Stimulated activated CD4-positive, alpha-beta T cell treated with anti-CD3 and anti-CD28 coated beads, Interleukin-12 subunit alpha, Interleukin-12 subunit beta, amount 100 ng/mL, for 4 hours (primary cell): ENCODE measurements around the gene PEAR1.

ENCODE experiments used
- DNase-seq: peaks from one replicate; pipeline ENCODE4 v3.0.0-alpha.2; 2020

Gene PEAR1, protein sequence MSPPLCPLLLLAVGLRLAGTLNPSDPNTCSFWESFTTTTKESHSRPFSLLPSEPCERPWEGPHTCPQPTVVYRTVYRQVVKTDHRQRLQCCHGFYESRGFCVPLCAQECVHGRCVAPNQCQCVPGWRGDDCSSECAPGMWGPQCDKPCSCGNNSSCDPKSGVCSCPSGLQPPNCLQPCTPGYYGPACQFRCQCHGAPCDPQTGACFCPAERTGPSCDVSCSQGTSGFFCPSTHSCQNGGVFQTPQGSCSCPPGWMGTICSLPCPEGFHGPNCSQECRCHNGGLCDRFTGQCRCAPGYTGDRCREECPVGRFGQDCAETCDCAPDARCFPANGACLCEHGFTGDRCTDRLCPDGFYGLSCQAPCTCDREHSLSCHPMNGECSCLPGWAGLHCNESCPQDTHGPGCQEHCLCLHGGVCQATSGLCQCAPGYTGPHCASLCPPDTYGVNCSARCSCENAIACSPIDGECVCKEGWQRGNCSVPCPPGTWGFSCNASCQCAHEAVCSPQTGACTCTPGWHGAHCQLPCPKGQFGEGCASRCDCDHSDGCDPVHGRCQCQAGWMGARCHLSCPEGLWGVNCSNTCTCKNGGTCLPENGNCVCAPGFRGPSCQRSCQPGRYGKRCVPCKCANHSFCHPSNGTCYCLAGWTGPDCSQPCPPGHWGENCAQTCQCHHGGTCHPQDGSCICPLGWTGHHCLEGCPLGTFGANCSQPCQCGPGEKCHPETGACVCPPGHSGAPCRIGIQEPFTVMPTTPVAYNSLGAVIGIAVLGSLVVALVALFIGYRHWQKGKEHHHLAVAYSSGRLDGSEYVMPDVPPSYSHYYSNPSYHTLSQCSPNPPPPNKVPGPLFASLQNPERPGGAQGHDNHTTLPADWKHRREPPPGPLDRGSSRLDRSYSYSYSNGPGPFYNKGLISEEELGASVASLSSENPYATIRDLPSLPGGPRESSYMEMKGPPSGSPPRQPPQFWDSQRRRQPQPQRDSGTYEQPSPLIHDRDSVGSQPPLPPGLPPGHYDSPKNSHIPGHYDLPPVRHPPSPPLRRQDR

DNA sequence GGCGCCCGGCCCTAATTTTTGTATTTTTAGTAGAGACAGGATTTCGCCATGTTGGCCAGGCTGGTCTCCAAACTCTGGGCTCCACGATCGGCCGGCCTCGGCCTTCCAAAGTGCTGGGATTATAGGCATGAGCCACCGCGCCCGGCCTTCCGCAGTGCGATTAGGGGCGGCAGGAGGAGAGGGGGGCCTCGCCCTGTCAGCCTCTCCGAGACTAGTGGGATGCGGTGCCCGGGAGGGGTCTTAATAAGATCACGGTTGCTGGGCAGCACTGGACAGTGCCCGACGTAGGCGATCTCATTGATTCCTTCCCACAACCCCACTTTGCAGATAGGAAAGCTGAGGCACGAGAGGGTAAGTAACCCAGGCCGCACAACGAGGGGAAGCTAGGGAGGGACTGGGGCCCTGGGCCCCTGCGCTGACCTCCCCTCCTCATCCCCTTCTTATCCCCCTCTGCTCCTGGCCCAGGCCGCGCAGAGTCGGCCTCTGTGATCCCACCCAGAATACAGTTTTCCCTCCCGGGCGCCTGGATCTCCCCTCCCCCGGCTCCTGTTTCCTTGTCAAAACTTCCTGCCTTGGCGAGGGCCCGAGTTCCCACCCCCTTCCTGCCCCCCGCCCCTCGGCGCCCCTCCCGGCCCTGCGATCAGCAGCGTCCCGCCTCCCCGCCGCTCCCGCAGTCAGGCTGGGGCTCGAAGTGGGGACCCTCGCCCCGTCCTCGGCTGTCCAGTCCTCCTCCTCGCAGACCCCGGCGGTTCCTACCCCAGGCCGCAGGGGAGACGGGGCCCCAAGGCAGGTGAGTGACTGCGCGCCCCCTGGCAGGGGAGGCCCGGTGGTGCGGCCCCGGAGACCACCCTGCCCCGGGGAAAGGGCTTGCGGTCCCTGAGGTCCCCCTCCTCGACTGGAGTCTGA lies at the start of gene PEAR1:
Gene PEAR1 (plus strand): TSS at position 671 of the 906 bp plus-strand sequence. CDS start 10,209 bp downstream, outside the sequence.
- no peak for DNase-seq

DNA sequence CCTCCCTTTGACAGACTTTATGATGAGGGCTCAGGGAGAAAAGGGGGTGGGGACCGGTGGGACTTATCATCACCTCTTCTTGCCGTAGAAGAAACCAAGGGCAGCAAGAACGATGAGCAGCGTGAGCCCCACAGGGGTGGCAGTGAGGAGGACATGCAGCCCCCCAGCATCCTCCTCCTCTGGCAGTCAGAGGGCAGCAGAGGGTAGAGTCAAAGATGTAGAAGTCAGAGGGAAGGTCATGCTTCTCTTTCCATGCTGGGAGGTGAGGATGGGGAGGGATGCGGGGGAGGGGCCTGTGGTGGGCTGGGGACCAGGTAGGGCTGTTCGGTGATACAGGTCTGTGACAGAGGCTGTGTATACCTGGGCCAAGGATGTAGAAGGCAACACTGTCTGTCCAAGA lies 49.4 kb upstream of the PEAR1 start:
- no peak for DNase-seq

DNA sequence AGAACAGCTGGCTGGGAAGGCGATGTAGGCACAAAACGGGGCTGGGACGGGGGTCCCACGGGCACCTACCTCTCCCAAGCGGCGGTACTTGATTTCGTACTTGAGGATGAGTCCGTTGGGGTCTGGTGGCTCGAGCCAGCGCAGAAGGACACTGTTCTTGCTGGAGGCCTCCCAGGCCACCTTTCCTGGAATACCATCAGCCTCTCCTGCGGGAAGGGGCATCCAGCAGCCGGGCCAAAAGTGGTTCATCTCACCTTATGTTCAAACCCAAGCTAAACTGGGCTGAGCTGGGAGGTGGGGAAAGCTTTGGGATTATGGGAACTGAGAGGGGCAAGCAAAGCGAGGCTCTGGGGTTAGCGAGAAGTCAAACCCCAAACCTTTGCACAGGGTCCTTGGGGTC lies 48.9 kb upstream of the PEAR1 start:
- no peak for DNase-seq

DNA sequence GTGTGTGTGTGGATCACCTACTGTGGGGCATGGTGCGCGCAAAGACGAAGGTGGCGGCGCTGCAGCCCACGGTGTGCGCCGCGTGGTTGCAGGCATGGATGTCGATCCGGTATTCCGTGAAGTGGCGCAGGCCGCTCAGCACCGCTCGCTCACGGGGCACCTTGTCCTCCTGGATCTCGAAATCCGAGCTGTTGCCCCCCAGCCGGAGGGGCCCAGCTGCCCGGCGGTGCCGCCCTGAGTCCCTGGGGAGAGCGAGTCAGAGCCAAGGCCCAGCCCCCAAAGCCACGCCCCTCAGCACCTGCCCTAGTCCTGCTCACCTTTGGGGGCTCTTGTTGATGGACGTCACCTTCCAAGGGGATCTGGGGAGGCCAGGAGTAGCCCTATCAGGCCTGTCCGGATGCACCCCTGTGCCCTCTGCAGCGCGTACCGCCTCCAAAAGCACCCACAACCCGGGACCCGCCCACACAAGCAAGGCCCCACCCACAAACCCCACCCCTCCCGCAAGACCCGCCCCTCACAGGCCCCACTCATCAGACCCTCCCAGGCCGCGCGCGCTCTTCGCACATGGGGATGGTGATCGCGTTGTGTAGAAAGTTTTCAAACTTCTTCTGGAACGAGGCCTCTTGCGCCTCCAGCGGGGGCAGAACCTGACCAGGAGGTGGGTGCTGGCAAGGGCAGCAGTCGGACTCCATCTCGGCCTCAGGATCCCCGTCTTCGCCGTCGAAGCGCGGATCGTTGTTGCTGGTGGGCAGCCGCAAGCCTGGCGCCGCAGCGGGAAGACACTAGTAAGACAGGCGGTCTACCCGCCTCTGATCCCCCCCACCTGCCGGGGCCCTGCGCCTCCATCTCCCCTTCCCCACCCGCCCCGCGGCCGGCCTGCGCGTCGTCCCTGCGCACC lies 48.2 kb upstream of the PEAR1 start:
- peak; percentile 23 for DNase-seq

DNA sequence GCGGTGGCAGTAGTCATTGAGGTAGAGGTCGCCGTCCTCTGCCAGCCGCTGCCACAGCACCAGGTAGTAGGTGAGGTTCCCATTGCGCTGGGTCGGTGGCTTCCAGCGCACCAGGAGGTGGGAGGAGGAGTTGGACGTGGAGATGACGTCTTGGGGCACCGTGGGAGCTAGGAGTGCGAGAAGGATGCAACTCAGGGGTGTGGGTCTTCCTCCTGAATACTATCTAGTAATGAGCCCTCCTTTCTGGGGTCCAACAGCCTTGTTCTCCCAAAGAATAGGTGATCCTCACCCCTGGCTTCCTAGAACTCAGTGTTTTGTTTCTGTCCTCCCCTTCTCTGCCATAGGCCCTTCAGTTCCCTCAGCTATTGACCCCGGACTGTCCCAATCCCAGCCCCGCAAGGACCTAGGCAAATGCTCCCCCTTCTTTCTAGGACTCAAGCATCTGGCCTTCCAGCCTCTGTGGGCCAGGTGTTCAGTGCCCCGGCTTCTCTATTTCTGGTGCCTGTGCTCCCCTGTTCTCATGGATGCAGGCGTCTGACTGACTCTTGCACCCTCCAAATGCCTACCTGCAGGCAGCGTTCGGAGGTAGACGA lies 47.5 kb upstream of the PEAR1 start:
- no peak for DNase-seq

DNA sequence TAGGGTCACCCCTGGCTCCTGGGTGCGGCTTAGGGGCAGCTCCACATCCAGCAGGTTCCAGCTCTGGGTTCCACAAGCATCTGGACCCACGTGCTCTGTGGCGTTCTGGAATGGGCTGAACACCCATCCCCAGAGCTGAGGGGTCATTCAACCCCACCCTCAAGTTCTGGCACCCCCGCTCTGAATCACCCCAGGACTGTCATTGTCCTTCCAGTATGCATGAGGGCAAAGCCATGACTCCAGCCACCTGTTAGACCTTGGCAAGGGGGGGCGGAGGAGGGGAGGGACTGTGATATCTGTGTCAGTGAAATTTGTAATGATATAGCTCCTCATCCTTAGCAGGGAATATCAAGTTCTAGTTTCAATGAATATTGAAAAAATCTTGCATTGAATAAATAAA lies 46.9 kb upstream of the PEAR1 start:
- no peak for DNase-seq

DNA sequence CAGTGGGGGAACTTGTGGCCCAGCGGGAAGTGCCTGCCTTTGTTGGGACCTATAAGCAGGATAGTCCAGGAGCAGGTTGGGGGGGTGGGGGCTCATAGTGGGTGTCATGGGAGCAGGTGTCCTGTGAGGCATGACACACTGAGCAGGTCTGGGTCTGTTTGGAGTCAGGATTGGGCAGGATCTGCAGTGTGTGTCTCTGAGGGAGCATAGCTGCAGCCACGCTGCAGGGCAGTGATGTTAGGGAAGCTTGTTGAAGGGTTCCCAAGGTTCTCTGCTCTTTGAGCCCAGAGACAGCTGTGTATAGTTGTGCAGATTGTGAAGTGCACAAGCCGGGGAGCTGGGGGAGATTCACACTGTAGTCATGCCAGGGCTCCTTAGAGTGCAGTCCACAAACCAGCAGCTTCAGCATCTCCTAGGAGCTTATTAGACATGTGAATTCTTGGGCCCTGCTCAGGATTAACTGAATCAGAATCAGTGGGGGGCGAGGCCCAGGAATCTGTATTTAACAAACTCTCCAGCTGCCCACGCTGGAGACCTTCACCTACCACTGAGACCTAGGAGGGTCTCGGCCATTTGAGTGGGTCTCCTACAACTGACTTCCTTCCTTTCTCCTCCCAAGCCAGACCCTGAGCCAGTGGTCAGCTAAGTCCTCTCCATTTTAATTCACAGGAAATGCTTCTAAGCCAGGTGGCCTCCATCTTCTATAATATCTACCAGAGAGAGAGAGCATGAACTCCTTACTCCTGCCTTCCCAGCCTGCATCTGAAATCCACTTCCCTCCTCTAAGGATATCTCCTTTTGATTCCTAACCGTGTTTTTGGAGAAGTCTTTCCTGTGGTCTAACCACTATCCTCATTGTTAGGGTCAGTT lies 45.7 kb upstream of the PEAR1 start:
- DNase-seq: no peak

DNA sequence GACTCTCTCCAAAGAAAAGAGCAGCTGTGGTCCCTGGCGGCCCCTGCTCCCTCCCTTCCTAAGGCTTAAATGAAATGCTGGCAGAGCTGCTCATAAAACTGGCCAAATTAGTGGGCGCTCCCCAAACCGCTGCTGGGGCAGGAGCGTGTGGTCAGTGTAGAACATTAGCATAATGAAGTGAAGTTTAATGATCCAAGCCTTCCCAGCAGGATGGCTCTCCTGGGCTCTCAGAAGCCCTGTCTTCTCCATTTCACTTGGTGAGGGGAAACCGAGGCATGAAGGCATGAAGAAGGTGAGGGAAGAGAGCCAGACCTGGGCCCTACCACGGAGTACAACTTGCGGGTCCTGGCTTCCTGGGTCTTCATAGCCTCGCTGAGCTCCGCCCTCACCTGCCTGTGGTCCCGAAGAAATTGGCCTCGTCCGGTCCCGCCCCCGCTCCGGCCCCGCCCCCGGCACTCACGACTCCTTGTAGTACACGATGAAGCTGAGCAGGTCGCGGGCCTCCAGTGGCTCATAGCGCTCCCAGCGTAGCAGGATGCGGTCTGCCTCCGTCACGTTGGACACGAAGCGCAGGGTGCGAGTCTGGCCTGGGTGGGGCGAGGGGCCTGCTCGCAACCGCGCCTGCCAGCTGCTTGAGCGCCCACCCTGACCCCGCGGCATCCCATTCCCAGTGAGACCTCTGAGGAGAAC lies 44.9 kb upstream of the PEAR1 start:
- DNase-seq: peak; percentile 54

DNA sequence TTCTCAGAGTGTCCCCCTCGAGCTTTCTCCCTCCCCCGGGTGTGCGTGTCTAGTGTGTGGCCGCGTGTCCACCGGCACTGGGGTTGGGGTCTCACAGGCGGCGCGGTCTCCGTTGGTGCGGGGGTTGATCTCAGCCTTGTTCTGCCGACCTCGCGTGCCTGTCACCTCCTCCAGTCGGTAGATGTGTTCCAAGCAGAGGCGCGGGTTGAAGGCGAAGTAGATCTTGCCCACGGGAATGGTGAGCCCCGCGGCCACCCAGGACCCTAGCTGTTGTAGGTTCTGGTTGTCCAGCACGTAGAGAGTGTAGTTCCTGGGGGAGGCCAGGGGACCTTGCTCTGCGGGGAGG lies 44.4 kb upstream of the PEAR1 start:
- no peak for DNase-seq

DNA sequence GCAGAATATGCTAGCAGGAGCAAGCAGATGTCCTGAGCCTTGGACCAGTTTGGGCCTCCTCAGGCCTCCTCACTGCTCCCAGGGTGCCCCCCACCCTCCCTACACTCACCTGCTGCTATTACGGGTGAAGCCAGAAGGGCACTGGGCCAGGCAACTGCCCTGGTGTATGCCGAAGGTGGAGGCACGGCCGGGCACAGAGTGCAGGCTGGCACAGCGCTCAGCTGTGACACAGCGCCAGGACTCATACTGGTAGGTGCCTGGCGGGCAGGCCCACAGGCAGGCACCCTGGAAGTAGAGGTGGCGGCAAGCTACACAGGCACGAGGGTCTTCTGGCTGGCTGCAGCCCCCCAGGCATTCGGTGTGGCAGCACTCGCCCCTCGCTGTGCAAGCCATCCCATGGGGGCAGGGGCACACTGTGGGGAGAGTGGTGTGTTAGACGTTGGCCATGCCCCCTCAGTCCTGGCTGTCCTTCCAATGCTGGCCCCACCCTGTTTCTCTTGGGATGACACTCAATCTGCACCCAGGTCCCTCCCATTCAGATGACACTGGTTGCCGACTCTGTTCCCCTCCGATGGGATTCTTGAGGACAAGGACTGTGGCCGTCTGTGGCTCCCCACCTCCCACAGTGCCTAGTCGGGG lies 41.6 kb upstream of the PEAR1 start:
- DNase-seq: no peak

DNA sequence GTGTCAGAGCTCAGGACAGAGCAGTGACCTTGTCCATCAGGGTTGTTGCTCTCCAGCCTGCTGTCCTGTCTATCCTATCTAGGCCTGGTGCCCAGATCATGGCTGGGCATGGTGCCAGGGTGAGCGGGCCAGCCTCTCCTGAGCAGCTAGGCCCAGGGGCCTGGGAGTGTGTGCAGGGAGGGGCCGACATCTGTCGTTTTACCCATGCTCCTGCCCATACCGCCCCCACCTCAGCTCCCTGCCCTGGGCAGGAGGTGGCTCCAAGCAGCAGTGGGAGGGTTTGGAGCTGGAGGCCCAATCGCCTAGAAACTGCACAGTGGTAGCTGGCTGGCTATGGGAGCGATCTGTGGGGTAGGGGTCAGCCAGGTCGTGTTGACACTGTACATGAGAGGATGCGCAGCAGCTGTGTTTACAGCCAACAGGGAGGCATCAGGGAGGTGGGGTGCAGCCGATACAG lies 41.1 kb upstream of the PEAR1 start:
- no peak for DNase-seq

DNA sequence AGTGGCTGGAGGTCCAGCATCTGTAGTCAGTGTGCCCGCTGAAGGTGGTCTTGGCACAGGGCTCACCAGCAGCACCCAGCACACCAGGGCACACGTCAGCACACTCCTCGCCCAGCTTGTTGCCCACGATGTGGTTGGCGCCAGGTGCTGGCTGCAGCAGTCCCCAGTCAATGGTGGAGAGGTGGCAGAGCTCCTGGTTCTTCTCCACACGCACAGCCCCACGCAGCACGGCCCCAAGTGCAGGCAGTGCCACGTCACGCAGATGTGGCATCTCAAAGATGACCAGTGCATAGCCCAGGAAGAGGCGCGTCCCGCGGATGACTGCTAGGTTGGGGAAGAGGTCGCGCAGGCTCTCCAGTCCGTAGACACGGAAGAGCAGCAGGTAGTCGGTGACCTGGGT lies 39.8 kb upstream of the PEAR1 start:
- no peak for DNase-seq

DNA sequence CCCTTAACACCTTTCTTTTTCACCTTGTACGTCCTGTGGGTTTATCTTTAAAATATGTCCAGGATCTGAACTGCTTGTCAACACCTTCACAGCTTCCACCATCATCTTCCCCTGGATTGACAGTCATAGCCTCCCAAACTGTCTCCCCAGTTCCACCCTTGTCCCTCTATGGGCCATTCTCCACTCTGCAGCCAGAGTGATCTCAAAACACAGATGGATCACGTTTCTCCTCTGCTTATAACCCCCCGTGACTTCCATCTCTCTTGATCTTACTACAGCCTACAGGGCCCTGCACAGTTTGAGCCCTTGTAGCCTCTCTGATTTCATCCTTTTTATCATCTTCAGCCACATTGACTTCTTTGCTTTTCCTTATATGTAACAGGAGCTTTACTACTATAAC lies 38.9 kb upstream of the PEAR1 start:
- no peak for DNase-seq

DNA sequence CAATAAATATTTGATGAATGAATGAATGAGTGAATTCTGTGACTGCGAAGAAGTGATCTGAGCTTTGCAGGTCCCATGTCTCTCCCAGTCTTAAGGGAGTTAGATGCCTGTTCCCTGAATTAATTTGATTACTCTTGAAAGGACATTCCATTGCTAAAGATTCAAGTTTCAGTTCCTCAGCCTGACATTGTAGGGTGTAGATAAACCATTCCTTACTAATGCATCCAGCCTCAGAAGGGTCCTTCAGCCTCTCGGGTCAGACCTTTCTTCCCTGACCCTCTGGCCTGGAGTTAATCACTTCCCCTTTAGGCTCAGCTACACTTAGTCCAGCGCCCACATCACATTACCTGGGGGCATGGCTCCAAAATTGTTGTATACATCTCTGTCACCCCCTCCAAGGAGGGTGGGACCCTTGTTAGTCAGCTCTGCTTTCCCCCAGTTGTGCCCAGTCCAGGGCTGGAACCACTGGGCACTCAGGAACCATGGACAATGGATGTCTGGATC lies 37.2 kb upstream of the PEAR1 start:
- DNase-seq: no peak

DNA sequence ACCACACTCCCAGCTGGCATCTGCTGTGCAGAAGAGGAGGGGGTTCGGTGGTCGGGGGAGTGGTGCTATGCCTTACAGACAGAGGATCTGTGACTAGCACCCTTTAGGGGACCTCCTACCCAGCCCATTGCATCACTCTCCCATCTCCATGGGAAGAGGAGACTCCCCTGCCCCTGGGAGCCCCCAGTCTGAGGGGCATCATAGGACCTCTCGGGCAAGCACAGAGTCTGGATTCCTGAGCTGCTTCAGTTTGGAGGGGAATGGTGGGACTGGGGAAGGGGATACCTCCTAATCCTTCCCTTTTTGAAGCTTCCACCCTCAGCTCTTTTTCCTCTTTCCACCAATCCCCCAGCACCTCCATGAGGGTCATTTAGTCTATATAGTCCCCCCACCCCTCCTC lies 36.0 kb upstream of the PEAR1 start:
- DNase-seq: no peak

DNA sequence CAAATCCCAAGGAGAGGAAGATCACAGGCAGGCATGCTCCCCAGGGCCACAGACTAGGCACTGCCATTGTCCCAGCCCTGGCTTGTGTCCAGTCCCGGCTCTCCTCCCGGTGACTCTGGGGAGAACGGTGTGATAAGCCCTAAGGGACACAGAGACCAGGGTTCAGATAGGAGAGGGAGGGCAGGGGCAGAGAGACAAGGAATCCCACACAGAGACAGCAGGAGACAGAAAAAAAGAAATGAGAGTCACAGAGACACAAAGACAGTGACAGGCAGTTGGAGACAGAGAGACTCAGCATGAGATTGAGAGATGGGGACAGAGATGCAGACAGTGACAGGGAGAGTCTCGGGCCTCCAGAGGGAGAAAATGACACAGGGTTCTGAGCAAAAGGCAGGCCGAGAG lies 35.0 kb upstream of the PEAR1 start:
- no peak for DNase-seq

DNA sequence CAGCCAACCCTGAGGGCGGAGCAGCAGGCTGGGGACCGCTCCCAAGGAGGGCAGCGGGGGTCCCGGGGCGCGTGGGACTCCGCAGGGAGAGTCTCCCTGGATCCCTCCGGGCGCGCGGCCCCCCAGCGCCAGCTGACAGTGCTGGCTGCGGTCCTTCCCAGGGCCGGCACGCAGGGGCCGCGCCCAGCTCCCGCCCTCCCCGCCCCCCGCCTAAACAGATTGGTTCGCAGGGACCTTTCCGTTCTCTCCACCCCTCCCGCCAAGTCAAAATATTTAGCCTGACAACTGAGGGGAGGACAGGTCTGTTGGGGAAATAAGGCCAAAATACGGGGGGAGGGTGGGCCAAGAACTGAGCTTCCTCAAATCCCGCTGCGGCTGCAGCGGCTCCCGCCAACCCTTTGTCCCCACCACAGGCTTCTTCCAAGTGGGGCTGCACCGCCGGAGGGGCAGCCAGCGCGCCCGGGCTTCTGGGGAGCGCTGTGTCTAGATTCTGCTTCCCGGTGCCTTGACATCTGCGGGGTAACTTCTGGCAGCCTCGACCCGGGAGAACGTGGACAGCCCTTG lies 34.5 kb upstream of the PEAR1 start, which contains the start of gene INSRR:
Gene INSRR (minus strand): TSS at position 159 of the 564 bp plus-strand sequence. CDS start 496 bp downstream, outside the sequence.
- no peak for DNase-seq

DNA sequence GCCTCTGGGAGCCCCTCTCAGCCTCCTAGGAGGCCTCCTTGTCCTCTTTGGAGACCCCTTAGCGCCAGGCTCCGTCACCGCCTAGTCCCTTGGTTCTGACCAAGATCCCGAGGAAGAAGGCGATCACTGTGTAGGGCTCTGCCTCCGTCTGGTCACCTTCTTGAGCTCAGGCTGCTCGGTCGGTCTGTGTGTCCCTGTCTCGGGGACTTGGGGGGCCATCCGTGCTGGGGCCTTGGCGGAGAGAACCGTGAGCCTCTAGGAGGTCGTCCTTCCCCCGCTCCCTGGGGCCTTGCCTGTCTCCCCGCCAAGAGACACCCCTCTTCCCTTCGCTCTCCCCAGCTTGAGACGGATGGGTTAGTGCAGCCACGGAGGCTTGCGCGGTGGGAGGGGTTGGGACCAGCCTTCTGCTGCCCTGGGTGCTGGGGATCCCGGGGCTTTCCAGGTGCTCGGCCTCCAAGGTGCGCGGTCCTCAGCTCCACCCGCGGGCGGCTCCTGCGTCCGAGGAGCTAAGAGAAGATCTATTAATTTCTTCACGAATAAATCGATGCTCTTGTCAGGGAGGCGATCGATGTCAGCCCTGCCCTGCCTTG lies 33.9 kb upstream of the PEAR1 start:
- DNase-seq: peak; percentile 5
